NB4 (cell line): ENCODE results near the gene GLRX2.

Source experiments
- MAX ChIP-seq: IDR thresholded peaks from 2 replicates; pipeline ENCODE4 v1.6.1; 2011; ENCODE audit warnings: low read depth, low read length
- MYC ChIP-seq: IDR thresholded peaks from 2 replicates; pipeline ENCODE4 v1.6.1; 2011; ENCODE audit warnings: low read depth, low read length
- POLR2A ChIP-seq: IDR thresholded peaks from 2 replicates; pipeline ENCODE4 v1.6.1; 2011; ENCODE audit warnings: mild to moderate bottlenecking; ENCODE audit not compliant: insufficient read length; ENCODE audit errors: extremely low read depth
- TF ChIP-seq, protein P1 (sequence below): IDR thresholded peaks from one replicate; pipeline ENCODE4 v1.5.1; 2012; ENCODE audit warnings: low read depth, low read length

- TF ChIP-seq, protein P1, sequence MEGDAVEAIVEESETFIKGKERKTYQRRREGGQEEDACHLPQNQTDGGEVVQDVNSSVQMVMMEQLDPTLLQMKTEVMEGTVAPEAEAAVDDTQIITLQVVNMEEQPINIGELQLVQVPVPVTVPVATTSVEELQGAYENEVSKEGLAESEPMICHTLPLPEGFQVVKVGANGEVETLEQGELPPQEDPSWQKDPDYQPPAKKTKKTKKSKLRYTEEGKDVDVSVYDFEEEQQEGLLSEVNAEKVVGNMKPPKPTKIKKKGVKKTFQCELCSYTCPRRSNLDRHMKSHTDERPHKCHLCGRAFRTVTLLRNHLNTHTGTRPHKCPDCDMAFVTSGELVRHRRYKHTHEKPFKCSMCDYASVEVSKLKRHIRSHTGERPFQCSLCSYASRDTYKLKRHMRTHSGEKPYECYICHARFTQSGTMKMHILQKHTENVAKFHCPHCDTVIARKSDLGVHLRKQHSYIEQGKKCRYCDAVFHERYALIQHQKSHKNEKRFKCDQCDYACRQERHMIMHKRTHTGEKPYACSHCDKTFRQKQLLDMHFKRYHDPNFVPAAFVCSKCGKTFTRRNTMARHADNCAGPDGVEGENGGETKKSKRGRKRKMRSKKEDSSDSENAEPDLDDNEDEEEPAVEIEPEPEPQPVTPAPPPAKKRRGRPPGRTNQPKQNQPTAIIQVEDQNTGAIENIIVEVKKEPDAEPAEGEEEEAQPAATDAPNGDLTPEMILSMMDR: no peak
- TF ChIP-seq MAX (no peak), MYC (no peak), POLR2A (no peak)
Measured at GRCh38 chr1:193142409-193142808, 37.2 kb upstream of the GLRX2 start.
